Measurements from ENCODE around the gene CAMKK1. TPM values are rescaled to one million over a fixed set of nuclear protein-coding genes. Genes with fewer than 3 reads are reported as not detected.

Gene CAMKK1
- total RNA-seq, 4 donors from 2014 or later: 2.9 to 8.8 (median 4.4) TPM

GRCh38 chr17:3900646-3901045, 7.8 kb upstream of the CAMKK1 start:
- 68% methylated on average over 6 of the region's 6 CpGs for WGBS
- intact Hi-C loops (cut with DNase I): no loop called here

GRCh38 chr17:3897731-3898130, 4.9 kb upstream of the CAMKK1 start:
- no peak for TF ChIP-seq EP300 (IDR thresholded peaks at IDR 0.05)
- TF ChIP-seq POLR2AphosphoS5 (IDR thresholded peaks at IDR 0.05): no peak
- TF ChIP-seq POLR2A (IDR thresholded peaks at IDR 0.05; ENCODE audit: low read depth): no peak
- TF ChIP-seq CTCF (IDR thresholded peaks at IDR 0.05): no peak
- intact Hi-C loops (cut with DNase I): no loop called here
- Histone ChIP-seq H3K9me3 (no peaks in the 10 kb centered on the region), H3K36me3 (no peaks in the 10 kb centered on the region), H3K27ac (replicated peaks in 1 of 4) (no peak overlapping the region), H3K4me1 (peaks cover 32 to 39% (median 36%) of the 10 kb centered on the region in 4 donors), H3K4me3 (no peak overlapping the region), H3K27me3 (no peaks in the 10 kb centered on the region)
- WGBS: 100% methylated on average over 7 of the region's 12 CpGs
- DNase-seq (ENCODE audit: extremely low spot score): no peak

More at GRCh38 chr17:3900646-3901045, 7.8 kb upstream of the CAMKK1 start:
- TF ChIP-seq CTCF (IDR thresholded peaks at IDR 0.05) (no peak), POLR2AphosphoS5 (IDR thresholded peaks at IDR 0.05) (no peak), EP300 (IDR thresholded peaks at IDR 0.05) (no peak), POLR2A (IDR thresholded peaks at IDR 0.05; ENCODE audit: low read depth) (no peak)
- no peaks in the 10 kb centered on the region for H3K36me3 ChIP-seq
- no peaks in the 10 kb centered on the region for H3K27me3 ChIP-seq
- peaks cover 6 to 13% (median 11%) of the 10 kb centered on the region in 4 donors for H3K4me1 ChIP-seq
- H3K4me3 ChIP-seq: no peak overlapping the region
- no peak overlapping the region for H3K27ac ChIP-seq (replicated peaks in 1 of 4)
- no peak for DNase-seq (ENCODE audit: extremely low spot score)
- no peaks in the 10 kb centered on the region for H3K9me3 ChIP-seq

- 93% methylated on average over 6 of the region's 6 CpGs for WGBS
Observed at GRCh38 chr17:3896968-3897235, 4.0 kb upstream of the CAMKK1 start.

GRCh38 chr17:3896108-3896967, 3.5 kb upstream of the CAMKK1 start:
- TF ChIP-seq CTCF (IDR thresholded peaks at IDR 0.05): no peak
- TF ChIP-seq POLR2A (IDR thresholded peaks at IDR 0.05; ENCODE audit: low read depth): no peak
- TF ChIP-seq EP300 (IDR thresholded peaks at IDR 0.05): no peak
- TF ChIP-seq POLR2AphosphoS5 (IDR thresholded peaks at IDR 0.05): no peak
- Histone ChIP-seq H3K27ac (replicated peaks in 1 of 4) (peak overlapping the region in 2 of 4 donors; percentile 88 to 91), H3K27me3 (no peaks in the 10 kb centered on the region), H3K9me3 (no peaks in the 10 kb centered on the region), H3K4me1 (peaks cover 45 to 53% (median 48%) of the 10 kb centered on the region in 4 donors), H3K36me3 (no peaks in the 10 kb centered on the region), H3K4me3 (no peak overlapping the region)
- WGBS: 70% methylated on average over 10 of the region's 15 CpGs
- intact Hi-C loops (cut with DNase I): no loop called here
- DNase-seq (ENCODE audit: extremely low spot score): no peak

More at GRCh38 chr17:3896968-3897235, 4.0 kb upstream of the CAMKK1 start:
- intact Hi-C loops (cut with DNase I): no loop called here
- Histone ChIP-seq H3K36me3 (no peaks in the 10 kb centered on the region), H3K27ac (replicated peaks in 1 of 4) (peak overlapping the region in 1 of 4 donors; percentile 91), H3K9me3 (no peaks in the 10 kb centered on the region), H3K27me3 (no peaks in the 10 kb centered on the region), H3K4me1 (peaks cover 40 to 47% (median 43%) of the 10 kb centered on the region in 4 donors), H3K4me3 (no peak overlapping the region)
- DNase-seq (ENCODE audit: extremely low spot score): no peak
- TF ChIP-seq EP300 (IDR thresholded peaks at IDR 0.05) (no peak), CTCF (IDR thresholded peaks at IDR 0.05) (no peak), POLR2AphosphoS5 (IDR thresholded peaks at IDR 0.05) (no peak), POLR2A (IDR thresholded peaks at IDR 0.05; ENCODE audit: low read depth) (no peak)
